ENCODE results near the gene SOST.
A peak's percentile ranks its signal among the peaks of the same experiment; 100 is the strongest.

The SOST gene

DNA sequence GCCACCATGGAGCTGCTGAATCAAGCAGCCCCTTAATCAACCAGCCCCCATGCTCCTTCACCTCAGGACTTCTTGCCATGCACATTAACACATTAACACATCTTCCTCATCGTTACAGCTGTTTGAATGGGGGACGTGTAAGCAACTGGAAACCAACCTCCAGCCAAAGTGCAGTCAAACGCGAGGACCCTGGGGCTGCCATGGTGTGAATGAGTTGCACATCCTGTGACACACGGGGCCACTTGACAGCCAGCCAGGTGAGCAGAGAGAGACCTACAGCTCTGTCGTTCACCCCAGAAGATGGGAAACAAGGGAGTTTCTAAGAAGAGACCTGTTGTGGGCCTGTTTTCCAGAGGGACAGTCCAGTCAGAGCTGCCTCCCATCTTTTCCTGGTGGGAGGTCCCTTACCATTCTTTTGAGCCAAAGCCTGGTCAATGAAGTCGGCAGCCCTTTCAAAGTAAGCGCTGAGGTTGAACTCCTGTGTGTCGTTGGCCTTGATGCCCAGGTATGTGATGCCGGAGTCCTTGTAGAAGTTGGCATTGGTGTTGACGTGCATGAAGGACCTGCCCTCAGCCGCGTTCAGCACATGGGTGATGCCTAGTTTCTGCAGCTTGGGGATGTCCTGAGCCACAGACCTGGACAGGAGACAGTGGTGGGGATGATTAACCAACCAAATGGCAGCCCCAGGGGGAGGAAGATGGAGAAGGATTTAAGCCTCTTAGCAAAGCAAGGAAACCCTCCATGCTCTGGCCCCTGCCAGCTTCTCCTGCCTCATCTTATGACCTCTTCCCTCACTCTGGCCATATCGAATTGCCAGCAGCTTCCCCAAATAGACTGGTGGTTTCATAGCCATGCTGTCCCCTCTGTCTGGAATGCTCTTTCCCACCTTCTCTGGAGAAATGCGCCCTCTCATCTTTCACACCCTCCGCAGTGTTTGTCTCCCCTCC lies 16.0 kb upstream of the SOST start:
- no peak for DNase-seq (ENCODE audit: low read depth in 1 of 2, low spot score in 1 of 2)

DNA sequence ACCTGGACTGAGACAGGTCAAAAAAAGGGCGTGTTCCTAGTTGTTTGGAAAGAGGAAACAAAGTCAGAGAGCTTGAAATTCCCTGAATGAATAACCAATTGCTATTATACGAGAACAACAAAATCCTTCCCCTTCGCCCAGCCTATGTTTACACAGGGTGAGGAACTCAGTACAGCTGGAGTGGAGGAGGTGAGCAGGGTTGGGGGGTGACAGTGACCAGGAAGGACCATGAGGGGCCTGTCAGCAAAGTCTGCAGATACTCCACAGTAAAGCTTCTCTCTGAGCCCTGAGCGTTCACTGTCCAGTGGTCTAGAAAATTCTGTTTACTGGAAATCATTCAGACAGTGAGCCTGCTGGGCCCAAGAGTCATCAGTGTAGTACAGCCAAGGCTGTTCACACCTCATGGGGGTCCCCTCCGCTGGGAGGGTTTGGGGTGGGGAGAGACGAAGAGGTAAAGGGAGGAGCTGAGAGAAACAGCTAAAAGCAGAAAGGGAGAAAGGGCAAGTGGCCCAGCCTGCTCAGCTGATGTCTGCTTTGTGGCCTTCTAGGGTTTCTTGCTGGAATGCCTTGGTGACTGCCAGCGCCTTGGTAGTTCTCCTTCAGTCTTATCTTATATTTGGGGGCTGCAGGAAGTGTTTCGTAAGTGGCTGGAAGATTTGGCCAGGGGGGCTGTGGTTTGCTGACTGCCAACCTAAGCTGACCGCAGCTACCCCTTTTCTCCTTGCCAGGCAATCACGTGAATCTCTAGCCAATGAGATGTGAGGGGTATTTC lies 14.5 kb upstream of the SOST start:
- no peak for DNase-seq (ENCODE audit: low read depth in 1 of 2, low spot score in 1 of 2)

DNA sequence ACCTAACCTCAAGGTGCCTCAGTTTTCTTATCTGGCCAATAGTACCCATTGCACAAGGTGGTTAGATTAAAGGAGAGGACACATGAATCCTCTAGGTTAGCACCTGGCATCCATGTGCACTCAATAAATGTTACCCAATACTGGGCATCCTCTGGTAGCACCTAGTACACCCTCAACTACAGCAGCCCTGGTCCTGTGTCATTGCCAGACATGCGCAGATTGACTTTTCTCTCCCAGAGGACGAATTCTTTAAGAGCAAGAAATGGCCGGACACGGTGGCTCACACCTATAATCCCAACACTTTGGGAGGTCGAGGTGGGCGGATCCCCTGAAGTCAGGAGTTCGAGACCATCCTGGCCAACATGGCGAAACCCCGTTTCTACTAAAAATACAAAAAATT lies 12.9 kb upstream of the SOST start:
- DNase-seq (ENCODE audit: low read depth in 1 of 2, low spot score in 1 of 2) = no peak

DNA sequence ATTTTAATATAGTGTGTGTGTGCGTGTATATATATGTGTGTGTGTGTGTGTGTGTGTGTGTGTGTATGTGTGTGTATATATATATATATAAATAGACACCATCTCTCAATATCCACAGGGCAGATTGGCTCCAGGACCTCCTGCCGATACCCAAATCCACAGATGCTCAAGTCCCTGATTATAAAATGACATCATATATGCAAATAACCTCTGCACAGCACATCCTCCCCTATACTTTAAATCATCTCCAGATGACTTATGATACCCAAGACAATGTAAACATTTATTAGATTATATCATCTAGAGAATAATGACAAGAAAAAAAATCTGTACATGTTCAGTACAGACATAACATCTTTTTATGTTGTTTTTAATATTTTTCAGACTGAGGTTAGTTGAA lies 12.4 kb upstream of the SOST start:
- DNase-seq (ENCODE audit: low read depth in 1 of 2, low spot score in 1 of 2) = no peak

DNA sequence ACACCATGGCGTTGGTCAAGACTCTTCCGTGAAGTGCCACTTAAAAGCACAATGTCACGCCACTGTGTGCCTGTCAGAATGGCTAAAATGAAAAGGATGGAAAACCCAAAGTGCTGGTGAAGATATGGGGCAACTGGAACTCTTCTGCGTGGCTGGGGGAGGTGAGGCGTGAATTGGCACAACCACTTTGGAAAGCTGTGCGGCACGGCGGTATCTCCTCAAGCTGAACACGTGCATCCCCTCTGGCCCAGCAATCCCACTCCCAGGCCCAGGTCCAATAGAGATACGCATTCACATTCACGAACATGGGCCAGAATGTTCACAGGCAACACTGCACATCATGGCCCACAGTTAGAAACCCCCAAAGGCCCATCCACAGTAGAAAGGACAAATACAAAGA lies 11.3 kb upstream of the SOST start:
- no peak for DNase-seq (ENCODE audit: low read depth in 1 of 2, low spot score in 1 of 2)

DNA sequence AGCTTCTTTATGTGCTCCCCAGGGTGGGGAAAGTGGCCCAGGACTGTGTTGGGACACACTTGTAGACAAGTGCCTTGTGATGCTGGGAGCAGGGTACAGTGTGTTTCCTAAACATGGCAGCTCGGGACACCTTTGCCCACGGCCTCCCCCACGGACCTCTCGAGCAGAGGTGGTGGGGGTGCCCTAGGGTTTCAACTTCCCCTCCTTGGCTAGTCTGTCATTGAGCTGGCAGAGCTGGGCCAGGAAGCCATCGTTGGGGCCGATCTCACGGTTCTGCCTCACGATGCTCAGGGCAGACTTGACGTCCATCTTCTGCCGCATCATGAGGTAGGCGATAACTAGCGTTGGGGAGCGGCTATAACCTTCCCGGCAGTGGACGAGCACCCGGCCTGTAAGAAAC lies 10.8 kb upstream of the SOST start:
- no peak for DNase-seq (ENCODE audit: low read depth in 1 of 2, low spot score in 1 of 2)

DNA sequence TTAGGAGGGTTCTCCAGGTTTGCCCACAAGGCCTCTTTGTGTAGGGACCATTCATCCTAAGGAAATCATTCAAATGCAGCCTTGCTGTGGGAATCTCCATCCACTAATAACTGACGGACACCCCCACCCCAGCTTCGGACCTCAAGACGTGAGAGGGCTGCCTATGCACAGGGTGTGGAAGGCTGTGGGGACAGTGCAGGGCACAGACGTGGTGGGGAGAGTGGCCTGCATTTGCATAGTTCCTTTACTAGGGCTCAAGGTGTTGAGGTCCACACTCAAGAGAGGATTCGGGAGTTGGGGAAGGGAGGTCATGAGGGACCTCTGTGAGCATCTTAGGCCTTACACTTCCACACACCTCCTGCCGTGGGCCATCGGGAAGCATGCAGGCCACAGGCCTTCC lies 10.4 kb upstream of the SOST start:
- no peak for DNase-seq (ENCODE audit: low read depth in 1 of 2, low spot score in 1 of 2)

DNA sequence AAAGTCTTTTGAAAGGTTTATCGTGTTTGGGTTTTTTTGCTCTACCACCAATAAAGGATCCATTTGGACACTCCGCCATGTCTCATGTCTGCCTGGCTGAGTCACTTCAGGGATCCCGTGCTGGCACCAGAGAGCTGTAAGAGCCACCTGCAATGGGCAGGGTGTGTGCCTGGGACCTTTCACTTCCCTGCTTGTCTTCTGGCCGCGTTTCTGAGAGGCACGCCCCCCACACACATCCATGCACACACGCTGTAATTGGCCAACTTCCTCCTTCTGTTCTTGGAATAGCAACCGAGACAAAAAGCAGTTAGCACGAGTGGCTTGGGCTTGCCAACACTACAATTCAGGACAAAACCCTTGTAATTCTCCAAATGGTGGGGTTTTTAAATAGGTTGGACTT lies 9.8 kb upstream of the SOST start:
- DNase-seq (ENCODE audit: low read depth in 1 of 2, low spot score in 1 of 2) = no peak

DNA sequence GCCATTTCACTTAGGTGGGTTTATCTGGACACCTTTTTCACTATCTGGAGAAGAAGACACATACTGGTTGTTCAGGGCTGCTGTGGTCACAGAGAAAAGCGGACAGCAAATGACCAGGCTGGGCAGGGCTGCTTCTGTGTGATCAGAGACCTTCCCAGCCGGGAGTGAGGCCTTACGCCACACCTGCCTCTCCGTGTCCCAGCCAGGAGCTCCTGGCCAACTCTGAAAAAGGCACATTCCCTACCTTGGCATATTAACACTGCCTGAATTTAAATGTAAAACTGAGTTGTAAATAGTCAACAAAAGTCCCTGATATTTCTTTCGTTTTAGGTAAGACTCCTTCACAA lies 9.1 kb upstream of the SOST start:
- no peak for DNase-seq (ENCODE audit: low read depth in 1 of 2, low spot score in 1 of 2)

DNA sequence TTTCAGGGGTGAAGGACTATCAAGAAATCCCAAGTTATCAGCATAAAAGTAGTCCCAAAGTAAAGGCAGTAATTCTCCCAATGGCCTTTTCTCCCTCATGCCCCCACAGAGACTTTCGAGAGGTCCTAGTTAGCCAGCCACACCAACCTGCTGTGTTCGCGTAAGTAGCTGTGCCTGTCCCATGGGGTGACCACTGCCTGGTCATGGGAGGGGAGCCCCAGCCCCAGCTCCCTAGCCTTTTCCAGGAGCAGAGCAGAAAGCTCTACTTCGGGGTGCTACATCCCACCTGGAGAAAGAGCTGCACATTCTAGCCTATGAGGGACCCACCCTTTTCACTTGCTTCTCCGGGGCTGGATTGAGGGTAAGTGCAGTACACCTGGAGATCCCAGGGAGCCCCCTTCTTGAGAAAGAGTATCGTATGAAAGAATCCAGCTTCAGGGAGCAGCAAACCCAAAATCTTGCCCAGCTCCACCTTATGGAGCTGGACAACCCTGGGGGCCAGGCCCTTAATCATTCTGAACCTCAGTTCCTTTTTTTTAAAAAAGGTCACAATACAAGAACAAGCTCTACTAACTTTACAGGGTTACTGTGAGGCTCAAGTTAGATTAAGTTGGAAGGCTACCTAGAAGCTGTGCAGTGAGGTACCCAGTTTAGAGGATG lies 8.6 kb upstream of the SOST start:
- DNase-seq (ENCODE audit: low read depth in 1 of 2, low spot score in 1 of 2) = no peak

DNA sequence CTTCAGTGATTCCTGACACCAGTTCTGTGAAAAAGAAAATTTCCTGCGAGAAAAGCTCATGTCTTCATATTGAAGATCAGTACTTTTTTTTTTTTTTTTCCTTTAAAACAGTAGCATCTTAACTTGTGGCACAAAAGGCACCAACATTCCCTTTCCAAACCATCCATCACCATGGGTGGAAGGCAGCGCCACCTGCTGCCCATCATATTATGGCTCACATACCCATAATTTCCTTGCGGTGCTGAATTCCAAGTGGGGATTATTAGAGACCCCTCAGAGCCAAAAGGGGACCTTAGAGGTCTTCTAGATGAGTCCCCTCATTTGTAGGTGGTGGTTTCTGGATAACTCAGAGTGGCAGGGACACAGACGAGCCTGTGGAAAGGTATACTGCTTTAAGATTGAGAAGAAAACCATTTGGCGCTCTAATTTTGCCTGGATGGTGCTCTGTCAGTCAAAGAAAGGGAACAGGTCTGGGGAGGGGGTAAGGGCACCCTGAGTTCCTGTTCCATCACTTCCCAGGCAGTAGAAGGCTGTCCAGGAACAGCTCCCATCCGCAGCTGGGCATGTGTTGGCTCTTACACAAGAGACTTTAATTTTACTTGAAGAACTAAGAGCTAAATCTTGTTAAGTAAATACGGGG lies 7.9 kb upstream of the SOST start:
- DNase-seq (ENCODE audit: low read depth in 1 of 2, low spot score in 1 of 2) = peak; percentile 10 to 14

DNA sequence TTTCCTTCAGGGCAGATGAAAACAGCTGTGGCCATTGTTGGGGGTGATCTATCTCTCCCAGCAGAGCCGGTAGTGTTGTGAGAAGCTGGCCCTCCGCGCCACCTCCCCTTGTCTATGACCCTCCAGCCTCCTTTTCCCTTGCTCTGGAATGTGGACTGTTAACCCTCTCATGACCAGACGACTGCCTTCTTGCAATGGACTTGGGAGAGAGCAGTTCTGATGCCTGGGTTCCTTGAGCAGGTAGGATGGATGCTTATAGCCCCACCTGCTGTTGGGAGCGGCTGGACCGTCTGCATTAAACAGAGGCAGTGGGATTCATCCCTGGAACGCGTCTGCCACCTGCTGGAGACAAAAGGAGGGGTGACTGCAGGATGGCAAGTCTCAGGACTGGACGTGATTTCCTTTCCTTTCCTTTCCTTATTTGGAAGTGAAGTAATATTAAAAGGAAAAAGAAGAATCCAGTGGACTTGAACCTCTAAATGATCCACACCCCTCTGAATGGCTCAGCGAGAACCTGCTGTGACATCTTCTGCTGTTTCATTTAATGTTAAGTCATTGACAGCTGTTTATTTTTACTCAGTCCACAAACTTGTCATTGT lies 1.8 kb upstream of the SOST start:
- peak; percentile 75 to 80 for DNase-seq (ENCODE audit: low read depth in 1 of 2, low spot score in 1 of 2)

DNA sequence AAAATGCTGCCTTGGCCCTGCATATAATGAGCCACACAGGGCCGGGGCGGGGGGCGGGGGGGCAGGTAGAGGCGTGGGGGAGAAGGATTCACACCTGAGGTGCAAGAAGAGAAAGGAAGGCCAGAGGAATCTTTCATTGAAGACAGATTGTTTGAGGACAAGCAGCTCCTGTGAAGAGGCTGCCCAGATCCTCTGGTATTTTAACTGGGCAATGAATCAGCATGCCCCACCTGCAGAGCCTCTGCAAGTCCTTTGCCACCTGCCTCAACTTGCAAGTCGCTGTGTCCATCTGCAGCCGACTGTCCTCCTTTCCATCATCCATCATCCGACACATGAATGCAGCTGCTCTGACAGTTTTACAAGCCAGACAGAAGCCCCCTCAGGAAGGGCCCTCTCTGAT lies 1.2 kb upstream of the SOST start:
- no peak for DNase-seq (ENCODE audit: low read depth in 1 of 2, low spot score in 1 of 2)

DNA sequence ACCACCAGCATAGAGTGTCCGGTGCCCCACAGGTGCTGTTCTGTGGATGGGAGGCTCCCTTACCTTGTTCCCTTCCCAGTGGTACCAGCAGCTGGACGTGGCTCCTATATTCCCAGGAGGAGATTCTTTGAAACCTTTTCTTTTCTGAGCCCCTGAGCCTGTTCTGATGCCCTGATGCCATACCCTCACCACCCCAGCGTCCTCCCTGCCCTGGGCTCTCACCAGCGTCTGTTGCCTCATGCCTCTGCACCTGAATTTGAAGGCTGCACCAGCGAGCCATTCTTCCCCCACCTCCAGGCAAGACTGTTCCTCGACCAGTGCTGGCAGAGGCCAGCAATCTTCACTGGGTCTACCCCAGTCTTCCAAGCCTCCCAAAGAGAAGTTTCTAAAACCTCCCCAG lies 505 bp downstream of the SOST start:
- DNase-seq (ENCODE audit: low read depth in 1 of 2, low spot score in 1 of 2) = no peak

DNA sequence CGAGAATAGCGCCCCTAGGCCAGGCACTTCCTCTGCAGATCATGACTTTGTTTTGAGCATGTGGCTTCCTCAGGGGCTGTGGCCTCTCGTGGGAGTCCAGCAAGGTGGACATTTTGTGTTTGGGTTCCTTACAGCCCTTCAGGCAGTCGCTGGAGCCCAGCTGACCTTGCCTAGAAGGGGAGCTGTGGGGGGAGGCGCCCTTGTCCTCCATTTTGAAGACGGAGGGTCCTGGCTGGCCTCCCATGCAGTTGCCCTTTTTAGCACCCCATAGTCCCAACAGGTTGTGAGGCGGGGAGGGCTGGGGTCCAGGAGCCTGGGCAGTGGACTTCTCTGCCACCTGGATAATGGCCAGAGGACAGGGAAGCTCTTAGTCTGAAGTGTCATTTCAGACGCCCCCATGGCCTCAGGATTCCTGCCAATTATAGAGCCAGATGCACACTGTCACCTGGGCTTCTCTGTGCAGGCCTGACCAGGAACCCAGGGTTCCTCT lies 1.4 kb downstream of the SOST start:
- DNase-seq (ENCODE audit: low read depth in 1 of 2, low spot score in 1 of 2) = no peak

DNA sequence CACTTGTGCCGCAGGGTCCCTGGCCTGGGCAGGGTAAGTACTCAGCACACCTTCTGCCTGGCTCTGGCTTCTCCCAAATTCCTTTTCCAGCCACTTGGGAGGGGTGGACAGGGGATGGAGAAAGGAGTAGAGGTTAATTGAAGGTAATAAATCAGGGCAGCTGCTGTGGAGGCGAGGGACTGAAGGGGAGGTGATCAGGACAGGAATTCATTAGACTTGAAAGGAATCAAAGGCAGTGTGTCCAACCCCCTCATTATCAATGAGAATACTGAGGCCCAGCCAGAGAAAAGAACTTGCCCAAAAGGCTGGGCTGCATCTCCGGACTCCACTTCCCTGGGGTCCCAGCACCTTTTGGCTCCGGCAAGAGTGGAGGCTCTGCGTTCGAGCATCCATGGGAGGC lies 2.4 kb downstream of the SOST start:
- DNase-seq (ENCODE audit: low read depth in 1 of 2, low spot score in 1 of 2) = no peak

DNA sequence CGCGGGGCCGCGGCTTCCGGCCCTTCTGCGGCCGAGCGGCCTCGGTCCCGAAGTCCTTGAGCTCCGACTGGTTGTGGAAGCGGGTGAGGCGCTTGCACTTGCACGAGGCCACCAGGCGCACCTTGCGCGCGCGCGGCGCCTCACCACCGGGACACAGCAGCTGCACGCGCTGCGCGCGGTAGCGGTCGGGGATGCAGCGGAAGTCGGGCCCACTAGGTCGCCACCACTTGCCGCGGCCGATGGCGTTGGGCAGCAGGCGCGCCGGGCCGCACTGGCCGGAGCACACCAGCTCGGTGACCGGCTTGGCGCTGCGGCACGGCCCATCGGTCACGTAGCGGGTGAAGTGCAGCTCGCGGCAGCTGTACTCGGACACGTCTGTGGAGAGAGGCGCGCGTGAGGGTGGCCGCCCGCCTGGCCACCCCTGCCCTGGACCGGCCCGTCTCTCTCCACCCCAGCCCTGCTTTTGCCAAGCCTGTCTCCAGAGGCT lies 3.2 kb downstream of the SOST start:
- no peak for DNase-seq (ENCODE audit: low read depth in 1 of 2, low spot score in 1 of 2)

DNA sequence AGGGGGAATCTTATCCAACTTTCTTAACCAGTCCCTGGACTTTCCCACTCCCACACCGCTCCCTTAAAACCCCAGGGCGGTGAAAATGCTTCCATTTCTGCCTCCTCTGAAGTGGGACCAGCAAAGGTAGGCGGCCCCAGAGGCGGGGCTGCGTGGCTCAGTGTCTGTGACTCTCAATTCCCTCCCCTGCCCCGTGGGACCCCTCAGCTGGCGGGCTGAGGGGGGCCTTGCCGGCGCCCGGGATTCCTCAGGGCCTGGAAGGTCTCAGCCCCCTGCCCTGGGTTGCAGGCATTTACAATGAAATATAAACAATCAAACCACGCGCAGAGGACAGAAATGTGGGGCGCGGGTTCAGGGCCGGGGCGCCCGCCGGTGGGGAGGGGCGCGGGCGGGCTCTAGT lies 3.6 kb downstream of the SOST start:
- DNase-seq (ENCODE audit: low read depth in 1 of 2, low spot score in 1 of 2) = no peak

DNA sequence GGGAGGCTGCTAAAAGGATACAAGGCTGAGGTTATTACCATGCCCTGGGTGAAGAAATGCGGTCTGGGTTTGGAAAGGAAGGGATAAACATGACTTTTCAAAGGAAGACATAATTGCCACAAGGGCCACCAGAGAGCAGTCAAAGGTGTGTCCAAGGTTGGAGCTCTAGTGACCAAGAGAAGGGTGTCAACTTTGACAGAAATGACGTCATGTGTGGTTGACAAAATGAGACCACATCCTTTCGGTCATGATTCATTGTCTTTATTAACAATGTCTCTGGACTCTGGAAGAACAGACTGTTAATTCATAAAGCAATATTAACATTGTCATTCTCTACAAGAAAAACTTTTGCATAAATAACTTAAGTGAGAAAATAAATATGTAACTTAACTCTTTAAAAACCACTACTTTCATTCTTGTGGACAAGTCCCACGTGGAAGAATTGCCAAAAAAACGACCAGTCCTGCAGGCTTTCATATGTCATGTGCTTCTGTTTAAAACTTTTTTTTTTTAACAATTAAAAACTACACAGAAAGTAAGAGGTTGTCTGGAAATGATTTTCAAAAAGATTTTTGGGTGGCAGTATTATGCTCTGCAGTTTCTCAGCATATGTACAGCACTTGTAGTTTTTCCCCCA lies 5.0 kb downstream of the SOST start:
- DNase-seq (ENCODE audit: low read depth in 1 of 2, low spot score in 1 of 2) = no peak

DNA sequence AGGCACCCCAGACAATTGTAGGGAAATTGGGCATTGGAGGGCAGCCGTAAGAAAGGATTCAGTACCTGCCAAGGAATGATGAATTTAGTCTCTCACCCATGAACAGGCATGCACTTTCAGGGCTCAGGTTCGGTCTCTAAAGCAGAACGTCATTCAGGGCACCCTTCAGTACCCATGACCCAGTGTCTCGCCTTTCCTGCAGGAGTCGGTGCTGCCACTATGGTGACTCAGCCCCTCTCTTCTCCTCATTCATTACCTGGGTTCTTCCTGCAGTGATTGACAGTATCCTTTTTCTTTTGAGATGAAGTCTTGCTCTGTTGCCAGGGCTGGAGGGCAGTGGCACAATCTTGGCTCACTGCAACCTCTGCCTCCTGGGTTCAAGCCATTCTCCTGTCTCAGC lies 8.4 kb downstream of the SOST start:
- no peak for DNase-seq (ENCODE audit: low read depth in 1 of 2, low spot score in 1 of 2)
